C4-2B (cell line): ENCODE data around the gene PIK3C2G.
A peak's percentile ranks its signal among the peaks of the same experiment; 100 is the strongest.

Experiments used
- H3K27ac ChIP-seq: fragments of 450-650 bp; 2 replicates; pipeline ENCODE4 v1.5.1; 2017
- CTCF ChIP-seq: fragments of 450-650 bp; conservative IDR thresholded peaks from 2 replicates; pipeline ENCODE4 v1.5.1; 2017; ENCODE audit warnings: mild to moderate bottlenecking
- ZFX ChIP-seq: fragments of 450-650 bp; IDR thresholded peaks from 2 replicates; pipeline ENCODE4 v1.6.1; 2017

PIK3C2G gene

GRCh38 chr12:18261273-18261672 is at the start of gene PIK3C2G:
Gene PIK3C2G, plus strand, starts transcription at chr12:18261518. Its CDS starts 20,564 bp downstream, at chr12:18282082.
- H3K27ac ChIP-seq: no peak within 1 kb of the TSS
- no peak for TF ChIP-seq ZFX
- TF ChIP-seq CTCF: no peak

GRCh38 chr12:18217966-18218365 is 43.4 kb upstream of the PIK3C2G start:
- no peak for TF ChIP-seq CTCF
- no peak for TF ChIP-seq ZFX

GRCh38 chr12:18221726-18222125 is 39.6 kb upstream of the PIK3C2G start:
- no peak overlapping the region for H3K27ac ChIP-seq
- no peak for TF ChIP-seq CTCF
- no peak for TF ChIP-seq ZFX

More at GRCh38 chr12:18217966-18218365, 43.4 kb upstream of the PIK3C2G start:
- no peak overlapping the region for H3K27ac ChIP-seq

- TF ChIP-seq ZFX (no peak), CTCF (no peak)
- H3K27ac ChIP-seq: no peak overlapping the region
Measured at GRCh38 chr12:18222699-18223098, 38.6 kb upstream of the PIK3C2G start.

- TF ChIP-seq ZFX (no peak), CTCF (peak; percentile 59)
- no peak overlapping the region for H3K27ac ChIP-seq
Measured at GRCh38 chr12:18224745-18225144, 36.6 kb upstream of the PIK3C2G start.

- TF ChIP-seq CTCF (no peak), ZFX (no peak)
- H3K27ac ChIP-seq: no peak overlapping the region
Measured at GRCh38 chr12:18239526-18239925, 21.8 kb upstream of the PIK3C2G start.

- TF ChIP-seq CTCF (no peak), ZFX (no peak)
- H3K27ac ChIP-seq: no peak overlapping the region
Measured at GRCh38 chr12:18242380-18243089, 18.8 kb upstream of the PIK3C2G start.
